Measurements from ENCODE around the gene FAM120B.

- TF ChIP-seq EZH2phosphoT487 (IDR thresholded peaks at IDR 0.05; ENCODE audit: insufficient read depth, low read depth) (no peak), EZH2 (IDR thresholded peaks at IDR 0.05; ENCODE audit: insufficient read depth, poor library complexity, severe bottlenecking) (no peak)
Observed at GRCh38 chr6:170449835-170450753, 143.5 kb downstream of the FAM120B start.
